ENCODE measurements around the gene LDHAL6B.

Gene LDHAL6B

DNA sequence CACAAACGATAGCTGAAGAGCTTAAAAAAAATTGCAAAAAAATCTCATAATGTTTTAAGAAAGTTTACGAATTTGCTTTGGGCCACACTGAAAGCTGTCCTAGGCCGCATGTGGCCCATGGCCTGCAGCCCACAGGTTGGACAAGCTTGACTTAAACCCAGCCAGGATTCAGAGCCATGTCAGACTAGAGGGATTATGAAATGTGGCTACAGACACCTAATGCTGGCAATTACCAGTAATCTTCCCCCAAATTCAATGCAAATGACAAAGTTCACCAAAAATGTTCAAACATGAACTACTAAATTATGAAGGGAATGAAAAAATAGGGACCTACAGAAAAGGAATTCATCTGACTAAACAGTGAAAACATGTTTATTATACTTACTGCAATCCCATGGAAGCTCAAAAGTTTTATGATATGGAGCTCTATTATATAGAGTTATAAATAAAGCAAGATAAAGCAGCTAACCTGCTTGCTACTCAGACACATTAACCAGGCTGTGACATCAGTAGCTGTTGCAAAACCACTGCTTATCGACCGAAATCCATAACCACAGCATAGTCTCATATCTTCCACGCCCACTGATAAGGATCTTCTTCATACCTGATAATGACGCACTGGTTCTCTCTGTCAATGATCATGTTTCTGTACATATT, 49.2 kb downstream of the LDHAL6B start:
- DNase-seq, result no peak

DNA sequence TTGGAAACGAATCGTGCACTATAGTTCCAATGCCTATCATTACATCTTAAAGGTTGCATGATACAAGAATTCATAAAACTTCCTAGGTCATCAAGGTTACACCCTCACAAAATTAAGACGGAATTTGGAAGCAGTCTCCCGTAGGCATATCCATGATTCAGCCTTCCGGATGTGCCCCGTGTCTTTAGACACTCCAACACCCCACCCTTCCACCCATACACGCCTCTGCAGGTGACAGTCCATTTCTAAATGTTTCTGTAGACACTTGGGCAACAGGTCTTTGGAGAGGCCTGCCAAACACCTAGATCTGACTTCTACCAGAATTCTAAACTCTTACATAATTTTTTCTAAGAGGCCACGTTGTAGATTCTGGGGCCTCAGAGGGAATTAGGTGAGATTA, 49.8 kb downstream of the LDHAL6B start:
- DNase-seq, result no peak

DNA sequence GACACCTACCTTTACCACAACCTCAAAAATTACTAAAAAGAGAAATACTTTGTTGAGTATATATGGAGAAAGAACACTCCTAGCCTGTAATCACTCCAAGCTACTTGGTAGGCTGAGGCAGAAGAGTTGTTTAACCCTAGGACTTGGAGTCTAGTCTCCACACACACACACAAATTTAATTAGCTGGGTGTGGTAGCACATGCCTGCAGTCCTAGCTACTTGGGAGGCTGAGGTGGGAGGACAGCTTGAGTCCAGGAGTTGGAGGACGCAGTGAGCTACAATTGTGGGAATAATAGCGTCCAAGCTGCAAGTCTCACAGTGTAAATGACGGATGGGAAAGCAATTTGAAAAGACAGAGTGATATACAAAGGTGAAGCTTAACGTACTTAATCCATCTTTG, 50.5 kb downstream of the LDHAL6B start:
- DNase-seq, result no peak

Data from T1000 (cell line).